HL-60 (cell line): ENCODE measurements around the gene DDX49.

Experiments
- DNase-seq, 2 experiments: peaks; one replicate each; pipeline ENCODE4 v3.0.0-alpha.2; 2010 to 2020; ENCODE audit warnings: low read depth in 1 of 2, low spot score in 1 of 2
- H3K27ac ChIP-seq: fragments of 250-450 bp; sonication (Bioruptor Pico); replicated peaks from 2 replicates; pipeline ENCODE4 v1.5.1; 2020; ENCODE audit warnings: mild to moderate bottlenecking, moderate library complexity
- H3K27me3 ChIP-seq: fragments of 250-450 bp; sonication (Bioruptor Pico); 2 replicates; pipeline ENCODE4 v1.5.1; 2021; ENCODE audit warnings: mild to moderate bottlenecking, moderate library complexity; ENCODE audit not compliant: insufficient read depth, poor library complexity, severe bottlenecking
- H3K4me3 ChIP-seq: replicated peaks from 2 replicates; pipeline ENCODE4 v1.5.1; 2011; ENCODE audit warnings: mild to moderate bottlenecking, control low read depth, low read length; ENCODE audit not compliant: insufficient read depth
- CTCF ChIP-seq: IDR thresholded peaks from one replicate; pipeline ENCODE4 v1.5.1; 2011; ENCODE audit warnings: low read length, control low read depth, inconsistent platforms; ENCODE audit not compliant: insufficient read depth
- GABPA ChIP-seq: IDR thresholded peaks from 2 replicates; pipeline ENCODE4 v1.6.1; 2012; ENCODE audit warnings: low read depth
- POLR2AphosphoS5 ChIP-seq: IDR thresholded peaks from 2 replicates; pipeline ENCODE4 v1.6.1; 2012; ENCODE audit warnings: low read depth
- REST ChIP-seq: IDR thresholded peaks from 2 replicates; pipeline ENCODE4 v1.6.1; 2012; ENCODE audit warnings: low read depth; ENCODE audit not compliant: insufficient replicate concordance
- SPI1 ChIP-seq: IDR thresholded peaks from 2 replicates; pipeline ENCODE4 v1.6.1; 2012; ENCODE audit warnings: low read depth, mild to moderate bottlenecking, borderline replicate concordance

DDX49 gene

DNA sequence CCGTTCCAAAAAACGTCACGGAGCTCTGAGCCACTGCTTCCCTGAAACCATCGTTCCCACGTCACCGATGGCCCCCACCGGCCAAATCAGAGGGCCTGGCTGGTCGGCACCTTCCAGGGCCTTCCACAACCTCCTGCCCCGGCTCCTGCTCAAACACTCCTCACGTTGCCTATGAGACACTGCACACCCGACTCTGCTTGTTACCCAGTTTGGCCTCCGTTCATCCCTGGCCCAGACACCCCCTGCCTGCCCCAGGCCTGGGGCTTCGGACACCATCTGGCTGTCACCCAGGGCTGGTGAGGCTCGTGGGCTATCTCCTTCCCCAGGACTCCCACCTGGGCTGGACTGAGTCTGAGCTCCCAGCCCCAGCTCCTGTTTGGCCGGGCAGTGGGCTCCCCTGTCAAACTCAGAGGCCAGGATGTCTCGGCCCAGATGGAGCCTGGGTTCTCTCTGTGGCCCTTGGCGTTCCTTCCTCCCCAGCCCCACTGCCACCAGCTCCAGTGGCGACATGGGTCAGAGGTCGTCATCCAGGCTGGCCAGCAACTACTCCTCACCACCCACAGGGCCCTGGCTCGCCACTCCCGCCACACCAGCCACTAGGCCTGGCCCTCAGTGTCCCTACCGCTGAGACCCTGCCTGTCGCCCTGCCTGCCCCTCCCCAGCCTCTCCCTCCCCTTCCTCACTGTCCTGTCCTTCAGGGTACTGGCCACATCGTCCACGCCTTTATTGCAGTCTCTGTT, 41.3 kb upstream of the DDX49 start:
- TF ChIP-seq CTCF (no peak), REST (no peak), GABPA (no peak), POLR2AphosphoS5 (no peak), SPI1 (no peak)
- no peaks in the 10 kb centered on the region for H3K27me3 ChIP-seq
- H3K27ac ChIP-seq = no peak overlapping the region
- H3K4me3 ChIP-seq = no peak overlapping the region
- DNase-seq = no peak

DNA sequence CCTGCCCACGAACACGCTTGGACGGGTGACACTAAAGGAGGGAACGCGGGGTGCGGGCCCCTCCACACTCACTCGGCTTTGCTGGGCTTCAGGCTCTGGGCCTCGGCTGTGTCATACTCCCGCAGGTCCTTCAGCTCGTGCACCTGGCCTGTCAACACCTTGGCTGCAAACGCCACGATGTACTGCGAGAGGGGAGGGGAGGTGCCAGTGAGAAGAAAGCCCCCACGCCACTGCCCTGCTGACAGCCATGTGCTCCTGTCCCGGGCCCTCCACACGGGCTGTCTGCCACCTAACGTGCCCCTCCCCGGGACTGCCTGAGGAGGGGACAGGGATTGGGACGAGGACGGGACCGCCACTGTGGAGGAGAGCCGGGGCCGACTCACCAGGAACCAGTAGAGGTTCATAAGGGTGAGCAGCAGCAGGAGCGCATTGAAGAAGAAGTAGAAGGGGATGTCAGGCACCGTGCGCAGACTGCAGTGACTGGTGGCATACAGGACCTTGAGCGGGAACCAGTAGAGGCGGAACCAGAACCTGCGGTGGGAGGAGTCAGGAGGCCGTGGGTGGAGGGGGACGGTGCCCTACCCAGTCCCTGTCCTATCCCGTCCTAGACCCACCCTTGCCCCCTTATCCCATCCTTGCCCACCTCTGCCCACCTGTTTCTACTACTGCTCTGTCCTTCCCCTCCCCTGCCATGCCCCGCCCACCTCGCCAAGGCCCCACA, 40.5 kb upstream of the DDX49 start:
- Histone ChIP-seq H3K27me3 (no peaks in the 10 kb centered on the region), H3K27ac (no peak overlapping the region), H3K4me3 (no peak overlapping the region)
- TF ChIP-seq CTCF (no peak), SPI1 (no peak), GABPA (no peak), POLR2AphosphoS5 (no peak), REST (no peak)
- no peak for DNase-seq

- DNase-seq = peak in 1 of 2 experiments; percentile 34
Observed at GRCh38 chr19:18879579-18880373, 39.7 kb upstream of the DDX49 start.

More at GRCh38 chr19:18879579-18880373, 39.7 kb upstream of the DDX49 start:
- H3K27me3 ChIP-seq = no peaks in the 10 kb centered on the region
- H3K27ac ChIP-seq = no peak overlapping the region
- no peak overlapping the region for H3K4me3 ChIP-seq
- TF ChIP-seq CTCF = no peak
- no peak for TF ChIP-seq REST
- no peak for TF ChIP-seq POLR2AphosphoS5
- no peak for TF ChIP-seq GABPA
- TF ChIP-seq SPI1 = no peak
